ENCODE results near the gene NHERF2.

The NHERF2 gene

GRCh38 chr16:2026461-2027023, at the start of gene NHERF2:
NHERF2 (plus strand) TSS chr16:2026902; CDS start chr16:2027006, 104 bp downstream.
- DNase-seq: peak; percentile 37

GRCh38 chr16:1976951-1977874, 49.5 kb upstream of the NHERF2 start:
- DNase-seq: no peak

GRCh38 chr16:1977875-1978268, 48.8 kb upstream of the NHERF2 start:
- DNase-seq: no peak

- DNase-seq: no peak
Measured at GRCh38 chr16:1978476-1979120, 48.1 kb upstream of the NHERF2 start.

GRCh38 chr16:1979271-1980029, 47.3 kb upstream of the NHERF2 start:
- DNase-seq: peak; percentile 65

- DNase-seq: peak; percentile 48
Measured at GRCh38 chr16:1980030-1980769, 46.5 kb upstream of the NHERF2 start.

GRCh38 chr16:1980770-1981087, 46.0 kb upstream of the NHERF2 start:
- DNase-seq: no peak

- DNase-seq: no peak
Measured at GRCh38 chr16:1981398-1981836, 45.3 kb upstream of the NHERF2 start, which contains the start of gene NOXO1. NOXO1 (minus strand) TSS chr16:1981469; CDS start chr16:1981179, 290 bp downstream.

GRCh38 chr16:1982013-1982433, 44.7 kb upstream of the NHERF2 start:
- no peak for DNase-seq

GRCh38 chr16:1982991-1983543, 43.6 kb upstream of the NHERF2 start:
- no peak for DNase-seq

- peak; percentile 88 for DNase-seq
Measured at GRCh38 chr16:1983544-1984346, 43.0 kb upstream of the NHERF2 start, which contains the start of gene GFER. GFER (plus strand) TSS chr16:1984193; CDS start chr16:1984219, 26 bp downstream.

- DNase-seq: no peak
Measured at GRCh38 chr16:1984347-1985225, 42.1 kb upstream of the NHERF2 start.

GRCh38 chr16:1985466-1986150, 41.1 kb upstream of the NHERF2 start:
- DNase-seq: no peak

GRCh38 chr16:1987198-1987597, 39.5 kb upstream of the NHERF2 start:
- no peak for DNase-seq

GRCh38 chr16:1989209-1990100, 37.2 kb upstream of the NHERF2 start, which contains the start of gene SYNGR3:
SYNGR3 (plus strand) TSS chr16:1989970; CDS start chr16:1990103, 133 bp downstream.
- DNase-seq: no peak

- DNase-seq: no peak
Measured at GRCh38 chr16:1990101-1990350, 36.7 kb upstream of the NHERF2 start.

GRCh38 chr16:1990351-1991134, 36.2 kb upstream of the NHERF2 start:
- DNase-seq: peak; percentile 50
